Activated CD8-positive, alpha-beta T cell treated with anti-CD3 and anti-CD28 coated beads for 36 hours (primary cell): Measurements from ENCODE around the gene CAP1. TPM values are rescaled to one million over a fixed set of nuclear protein-coding genes. Genes with fewer than 3 reads are reported as not detected.

Experiments
- ATAC-seq: fragments of 200-7000 bp; cut with Tn5 transposase; one replicate; pipeline ENCODE4 v1.10.0; 2021; ENCODE audit warnings: mild to moderate bottlenecking, moderate library complexity
- CTCF ChIA-PET: fragments of 350-600 bp; sonication (Branson Sonifier 250); formaldehyde crosslinking; loops from one replicate; lab custom pipeline; 2021; ENCODE audit warnings: antibody characterized with exemption; lab: Charles Lee
- POLR2A ChIA-PET: fragments of 350-600 bp; sonication (Branson Sonifier 250); formaldehyde crosslinking; loops from one replicate; lab custom pipeline; 2021; ENCODE audit warnings: antibody characterized with exemption; lab: Charles Lee
- DNase-seq: peaks from one replicate; pipeline ENCODE4 v3.0.0-alpha.2; 2020
- H3K27ac Mint-ChIP-seq: one replicate; pipeline ENCODE4 v1.8.0; 2021; ENCODE audit warnings: mild to moderate bottlenecking, mixed read lengths
- H3K27me3 Mint-ChIP-seq: one replicate; pipeline ENCODE4 v1.8.0; 2021; ENCODE audit warnings: mixed read lengths
- H3K36me3 Mint-ChIP-seq: one replicate; pipeline ENCODE4 v1.8.0; 2021; ENCODE audit warnings: low read depth, mixed read lengths
- H3K4me1 Mint-ChIP-seq: one replicate; pipeline ENCODE4 v1.8.0; 2021; ENCODE audit warnings: low read depth, mixed read lengths
- H3K4me3 Mint-ChIP-seq: one replicate; pipeline ENCODE4 v1.8.0; 2021; ENCODE audit warnings: mild to moderate bottlenecking, moderate library complexity, mixed read lengths
- H3K9me3 Mint-ChIP-seq: one replicate; pipeline ENCODE4 v1.8.0; 2021; ENCODE audit warnings: mixed read lengths
- CTCF ChIP-seq: fragments of 200-600 bp; IDR thresholded peaks from one replicate; pipeline ENCODE4 v1.8.0; 2022; ENCODE audit warnings: antibody characterized with exemption, mild to moderate bottlenecking
- intact Hi-C: fragments of 100-400 bp; cut with micrococcal nuclease; formaldehyde crosslinking; loops from one replicate; pipeline ENCODE4 v1.10.0; 2022
- total RNA-seq, 2 experiments: library from RNA; stranded (reverse); gene quantifications; one replicate each; pipeline ENCODE4 v1.2.3, GENCODE V29; 2021

CAP1 gene
- total RNA-seq, 2 experiments from 2014 or later: 511 to 512 TPM

GRCh38 chr1:40029608-40030007 is 10.9 kb upstream of the CAP1 start:
- DNase-seq (no peak), ATAC-seq (no peak)
- ChIA-PET CTCF (interaction anchor here (1.3 to 2.0 kb wide), 3 partner anchors 25 to 110 kb away, joined by 3 to 9 read pairs (median 3); no protein-coding TSS in a partner anchor), POLR2A (no interaction called here)
- Mint-ChIP-seq H3K27me3 (no peaks in the 10 kb centered on the region), H3K4me1 (peaks cover 16% of the 10 kb centered on the region), H3K9me3 (no peaks in the 10 kb centered on the region), H3K4me3 (no peak overlapping the region), H3K36me3 (no peaks in the 10 kb centered on the region), H3K27ac (no peak overlapping the region)
- intact Hi-C loops: loop anchor here (10.0 kb wide), 2 partner anchors 105 to 215 kb away; no protein-coding TSS in a partner anchor
- TF ChIP-seq CTCF: no peak

- H3K9me3 Mint-ChIP-seq: no peaks in the 10 kb centered on the region
- intact Hi-C loops: loop anchor here (10.0 kb wide), 2 partner anchors 106 to 216 kb away; no protein-coding TSS in a partner anchor
- DNase-seq (no peak), ATAC-seq (no peak)
- peaks cover 23% of the 10 kb centered on the region for H3K4me1 Mint-ChIP-seq
- no peak overlapping the region for H3K27ac Mint-ChIP-seq
- H3K4me3 Mint-ChIP-seq: no peak overlapping the region
- ChIA-PET POLR2A (no interaction called here), CTCF (interaction anchor here (0.8 to 3.5 kb wide), 4 partner anchors 9 to 111 kb away, joined by 3 to 37 read pairs (median 6); no protein-coding TSS in a partner anchor)
- H3K27me3 Mint-ChIP-seq: no peaks in the 10 kb centered on the region
- no peaks in the 10 kb centered on the region for H3K36me3 Mint-ChIP-seq
- no peak for TF ChIP-seq CTCF
Measured at GRCh38 chr1:40030528-40031135, 9.9 kb upstream of the CAP1 start.

- ChIA-PET POLR2A (interaction anchor here (1.4 to 1.8 kb wide), 2 partner anchors 8 to 10 kb away, joined by 4 read pairs; partner anchors contain the start of gene CAP1), CTCF (interaction anchor here (0.6 to 3.5 kb wide), 24 partner anchors 12 to 242 kb away, joined by 3 to 37 read pairs (median 4); partner anchors contain the start of gene MYCL)
- no peak overlapping the region for H3K27ac Mint-ChIP-seq
- no peaks in the 10 kb centered on the region for H3K9me3 Mint-ChIP-seq
- peak; percentile 63 for TF ChIP-seq CTCF
- H3K4me3 Mint-ChIP-seq: no peak overlapping the region
- no peaks in the 10 kb centered on the region for H3K27me3 Mint-ChIP-seq
- no peaks in the 10 kb centered on the region for H3K36me3 Mint-ChIP-seq
- DNase-seq: peak; percentile 68
- peaks cover 33% of the 10 kb centered on the region for H3K4me1 Mint-ChIP-seq
- intact Hi-C loops: loop anchor here (10.0 kb wide), 2 partner anchors 108 to 218 kb away; no protein-coding TSS in a partner anchor
- ATAC-seq: peak; percentile 69
Measured at GRCh38 chr1:40032240-40032891, 8.2 kb upstream of the CAP1 start.

GRCh38 chr1:40034869-40035268 is 5.7 kb upstream of the CAP1 start:
- peak overlapping the region; percentile 88 for H3K27ac Mint-ChIP-seq
- POLR2A ChIA-PET: interaction anchor here (1.4 kb wide), 1 partner anchor 79 kb away, joined by 4 read pairs; no protein-coding TSS in a partner anchor
- DNase-seq: no peak
- no peaks in the 10 kb centered on the region for H3K27me3 Mint-ChIP-seq
- peaks cover 3% of the 10 kb centered on the region for H3K36me3 Mint-ChIP-seq
- H3K9me3 Mint-ChIP-seq: no peaks in the 10 kb centered on the region
- no peak for ATAC-seq
- peak overlapping the region; percentile 38 for H3K4me3 Mint-ChIP-seq
- peaks cover 42% of the 10 kb centered on the region for H3K4me1 Mint-ChIP-seq
- TF ChIP-seq CTCF: no peak
- intact Hi-C loops: loop anchor here (10.0 kb wide), 2 partner anchors 110 to 220 kb away; no protein-coding TSS in a partner anchor
- CTCF ChIA-PET: interaction anchor here (0.9 to 1.5 kb wide), 4 partner anchors 44 to 132 kb away, joined by 3 to 7 read pairs (median 4); no protein-coding TSS in a partner anchor
